Endothelial cell of hepatic sinusoid (primary cell): ENCODE measurements around the gene SREK1.
"Not testable (repeated sequence)": the region's sequence is repeated elsewhere in the genome, so short reads cannot be mapped to it uniquely, and the experiment has no call there.

Experiments
- in situ Hi-C: cut with HindIII; loops from 2 replicates; pipeline ENCODE4 v1.10.0; 2017; ENCODE audit warnings: low sequenced_read_pairs

Gene SREK1, protein sequence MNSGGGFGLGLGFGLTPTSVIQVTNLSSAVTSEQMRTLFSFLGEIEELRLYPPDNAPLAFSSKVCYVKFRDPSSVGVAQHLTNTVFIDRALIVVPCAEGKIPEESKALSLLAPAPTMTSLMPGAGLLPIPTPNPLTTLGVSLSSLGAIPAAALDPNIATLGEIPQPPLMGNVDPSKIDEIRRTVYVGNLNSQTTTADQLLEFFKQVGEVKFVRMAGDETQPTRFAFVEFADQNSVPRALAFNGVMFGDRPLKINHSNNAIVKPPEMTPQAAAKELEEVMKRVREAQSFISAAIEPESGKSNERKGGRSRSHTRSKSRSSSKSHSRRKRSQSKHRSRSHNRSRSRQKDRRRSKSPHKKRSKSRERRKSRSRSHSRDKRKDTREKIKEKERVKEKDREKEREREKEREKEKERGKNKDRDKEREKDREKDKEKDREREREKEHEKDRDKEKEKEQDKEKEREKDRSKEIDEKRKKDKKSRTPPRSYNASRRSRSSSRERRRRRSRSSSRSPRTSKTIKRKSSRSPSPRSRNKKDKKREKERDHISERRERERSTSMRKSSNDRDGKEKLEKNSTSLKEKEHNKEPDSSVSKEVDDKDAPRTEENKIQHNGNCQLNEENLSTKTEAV

DNA sequence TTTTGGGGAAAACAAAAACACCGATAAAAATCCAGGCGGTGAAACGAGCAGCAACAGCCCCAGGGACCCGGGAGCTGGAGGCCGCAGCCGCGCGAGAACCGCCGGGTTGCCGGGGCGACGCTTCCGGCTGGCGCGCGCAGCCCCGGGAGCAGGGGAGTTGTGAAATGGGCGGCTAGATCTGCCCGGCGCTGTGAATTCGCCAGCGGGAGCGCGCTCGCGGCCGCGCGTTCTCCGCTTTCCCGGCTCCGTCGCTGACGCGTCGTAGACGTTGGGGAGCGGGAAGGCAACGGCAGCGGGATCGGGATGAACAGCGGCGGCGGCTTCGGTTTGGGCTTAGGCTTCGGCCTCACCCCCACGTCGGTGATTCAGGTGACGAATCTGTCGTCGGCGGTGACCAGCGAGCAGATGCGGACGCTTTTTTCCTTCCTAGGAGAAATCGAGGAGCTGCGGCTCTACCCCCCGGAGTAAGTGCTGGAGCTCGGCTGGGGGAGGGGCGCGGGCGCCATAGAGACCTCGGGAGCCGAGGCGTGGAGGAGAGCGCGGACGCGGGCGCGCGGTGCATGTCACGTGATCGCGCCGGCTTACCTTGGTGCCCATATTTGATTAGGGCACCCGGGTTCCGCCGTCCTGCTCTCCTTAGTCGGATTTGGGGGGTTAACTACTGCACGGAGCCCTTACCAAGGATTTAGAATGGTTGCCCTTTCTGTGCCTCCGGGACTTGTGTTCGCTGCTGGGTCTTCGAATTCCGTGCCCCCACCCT, at the start of gene SREK1:
Gene SREK1, plus strand, starts transcription at position 227 of the 760 bp plus-strand sequence. Its CDS starts 77 bp downstream, at position 304.
- in situ Hi-C loops: no loop called here

GRCh38 chr5:66100851-66101250, 43.2 kb upstream of the SREK1 start:
- in situ Hi-C loops: no loop called here

- in situ Hi-C loops: no loop called here
Observed at GRCh38 chr5:66113160-66113559, 30.9 kb upstream of the SREK1 start.

- in situ Hi-C loops: no loop called here
Observed at GRCh38 chr5:66118304-66118703, 25.8 kb upstream of the SREK1 start.

DNA sequence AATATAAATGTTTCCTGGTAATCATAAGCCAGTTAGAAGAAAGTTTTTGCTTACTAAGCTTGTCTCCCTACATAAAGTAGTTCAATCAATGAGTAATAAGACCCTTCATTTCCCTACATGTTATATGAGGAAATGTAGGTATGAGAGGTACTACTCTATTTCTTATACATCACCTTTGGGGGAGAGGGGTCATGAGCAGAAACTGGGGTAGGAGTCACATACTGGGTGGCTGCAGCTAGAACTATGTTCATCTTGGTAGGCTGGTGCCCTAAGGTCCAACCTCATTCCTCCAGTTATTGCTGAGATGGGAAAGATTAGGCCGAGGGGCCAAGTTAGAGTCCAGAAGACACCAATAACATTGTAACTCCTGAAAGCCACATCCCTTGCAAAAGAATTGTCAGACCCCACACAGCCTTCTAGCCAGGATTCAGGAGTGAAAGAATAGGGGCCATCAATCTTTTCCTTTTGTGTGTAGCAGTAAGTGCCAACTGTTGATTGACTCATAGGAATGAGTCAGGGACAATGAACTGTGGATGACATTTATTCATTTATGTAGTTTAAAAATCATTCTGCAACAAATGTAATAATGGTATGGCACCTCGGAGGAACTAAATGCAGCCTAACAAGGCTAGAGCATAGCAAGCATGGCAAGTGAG, 21.6 kb upstream of the SREK1 start:
- in situ Hi-C loops: no loop called here

DNA sequence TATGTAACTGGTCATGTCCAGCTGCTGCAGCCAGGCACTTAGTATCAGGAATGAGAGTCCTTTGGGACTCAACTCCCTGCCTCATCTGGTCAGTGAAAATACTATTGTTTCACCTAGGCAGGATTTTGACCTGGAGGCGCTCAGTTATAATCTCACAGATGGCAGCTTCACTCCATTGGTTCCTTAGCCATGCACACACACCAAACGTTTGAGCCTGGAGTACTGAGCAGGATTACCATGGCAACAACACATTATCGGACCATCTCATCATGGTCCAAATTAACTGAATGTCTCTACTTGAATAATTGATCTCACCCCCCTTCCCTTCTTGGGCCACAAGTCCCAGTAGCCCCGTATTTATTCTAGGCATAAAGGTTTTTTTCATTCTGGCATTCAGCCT, 15.0 kb upstream of the SREK1 start:
- in situ Hi-C loops: no loop called here

GRCh38 chr5:66130493-66130892, 13.6 kb upstream of the SREK1 start:
- in situ Hi-C loops: no loop called here

DNA sequence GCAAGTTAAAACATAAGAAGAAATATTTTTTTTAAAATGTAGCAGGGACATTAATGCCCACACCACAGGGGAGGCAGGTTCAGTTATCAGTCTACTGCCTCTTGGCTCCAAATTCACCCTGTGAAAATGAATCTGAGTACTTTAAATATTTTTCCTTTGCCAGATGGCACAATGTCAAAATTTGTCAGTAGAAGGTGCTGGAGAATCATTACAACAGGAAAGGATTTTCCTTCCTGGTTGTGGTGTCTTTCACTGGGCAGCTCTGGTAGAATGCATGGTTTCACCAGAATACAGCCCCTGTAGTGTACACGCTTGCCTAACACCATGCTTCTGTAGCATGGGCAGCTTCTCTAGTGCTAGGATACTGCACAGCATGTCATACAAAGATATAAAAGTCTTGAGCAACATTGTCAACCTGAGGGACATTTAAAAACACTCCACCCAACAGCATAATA, 9.7 kb upstream of the SREK1 start:
- in situ Hi-C loops: no loop called here

DNA sequence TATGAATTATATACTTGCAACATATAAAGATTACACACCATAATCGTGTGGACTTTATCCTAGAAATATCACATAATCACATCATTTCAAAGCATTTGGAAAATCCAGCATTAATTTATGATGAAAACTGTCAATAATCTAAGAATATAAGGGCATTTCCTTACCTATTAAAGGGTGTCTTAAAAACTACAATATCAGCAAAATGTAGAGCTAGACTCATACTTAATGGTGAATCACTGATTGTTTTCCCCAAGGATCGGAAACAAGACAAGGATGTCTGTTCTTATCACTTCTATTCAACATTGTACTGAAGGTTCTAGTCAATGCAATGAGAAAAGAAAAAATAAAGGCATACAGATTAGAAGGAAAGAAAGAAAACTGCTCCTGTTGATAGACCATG, 8.0 kb upstream of the SREK1 start:
- in situ Hi-C loops: no loop called here

- in situ Hi-C loops: not testable (repeated sequence)
Observed at GRCh38 chr5:66136944-66137343, 7.2 kb upstream of the SREK1 start.

GRCh38 chr5:66138637-66139317, 5.3 kb upstream of the SREK1 start:
- in situ Hi-C loops: no loop called here

DNA sequence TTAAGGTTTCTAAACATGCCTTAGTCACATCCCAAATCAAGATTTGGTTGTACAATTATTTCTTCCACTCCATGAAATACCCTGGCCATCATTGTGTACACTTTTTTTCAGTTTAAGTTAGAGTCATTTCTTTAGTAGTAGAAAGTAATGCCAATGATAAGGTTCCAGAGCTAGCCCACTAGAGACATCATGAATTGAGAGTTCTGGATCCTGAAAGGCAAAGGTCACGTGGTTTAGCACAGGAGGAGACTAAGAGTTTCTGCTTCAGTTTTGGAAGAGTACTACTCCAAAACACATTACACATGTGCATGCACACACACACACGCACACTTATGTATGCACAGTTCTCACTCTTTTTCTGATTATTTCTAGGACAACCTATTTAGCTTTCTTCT, 4.8 kb upstream of the SREK1 start:
- in situ Hi-C loops: no loop called here

DNA sequence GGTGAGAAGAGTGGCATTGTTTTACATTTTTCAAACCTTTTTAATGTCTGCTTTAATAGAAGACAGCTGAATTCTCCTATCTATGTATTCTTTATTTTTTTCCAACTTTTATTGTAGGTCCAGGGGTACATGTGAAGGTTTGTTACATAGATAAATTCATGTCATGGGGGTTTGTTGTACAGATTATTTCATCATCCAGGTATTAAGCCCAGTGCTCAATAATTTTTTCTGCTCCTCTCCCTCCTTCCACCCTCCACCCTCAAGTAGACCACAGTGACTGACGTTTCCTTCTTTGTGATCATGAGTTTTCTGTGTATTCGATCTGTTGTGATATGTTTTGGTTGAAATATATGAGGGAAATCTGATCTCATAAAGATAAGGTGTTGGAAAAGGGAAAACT, 1.7 kb upstream of the SREK1 start:
- in situ Hi-C loops: no loop called here

DNA sequence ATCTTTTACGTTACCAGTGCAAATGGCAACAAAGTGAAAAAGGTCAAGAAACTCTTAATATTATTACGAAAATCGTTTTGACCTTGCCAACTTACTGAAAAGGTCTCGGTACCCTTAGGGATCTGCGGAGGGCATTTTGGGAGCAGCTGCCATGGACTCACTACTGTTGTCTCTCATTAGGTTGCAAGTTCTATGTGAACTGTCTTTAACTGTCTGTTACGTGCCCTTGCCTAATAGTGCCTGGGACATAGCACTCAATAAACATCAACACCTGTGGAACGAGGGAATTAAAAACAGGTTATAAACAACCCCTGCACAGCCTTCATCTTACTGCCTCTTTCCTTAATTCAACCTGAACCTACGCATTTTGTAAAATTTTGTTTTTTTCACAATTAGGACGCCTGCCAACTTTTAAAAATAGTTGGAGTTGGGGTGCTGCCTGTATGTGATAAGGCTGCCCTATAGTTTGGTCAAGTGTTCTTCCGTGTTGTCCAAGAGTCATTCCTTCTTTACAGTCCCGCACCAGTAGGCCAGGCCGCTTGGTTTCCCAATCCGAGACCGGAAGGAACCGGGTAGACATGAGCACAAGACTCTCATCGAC, 527 bp upstream of the SREK1 start:
- in situ Hi-C loops: no loop called here

DNA sequence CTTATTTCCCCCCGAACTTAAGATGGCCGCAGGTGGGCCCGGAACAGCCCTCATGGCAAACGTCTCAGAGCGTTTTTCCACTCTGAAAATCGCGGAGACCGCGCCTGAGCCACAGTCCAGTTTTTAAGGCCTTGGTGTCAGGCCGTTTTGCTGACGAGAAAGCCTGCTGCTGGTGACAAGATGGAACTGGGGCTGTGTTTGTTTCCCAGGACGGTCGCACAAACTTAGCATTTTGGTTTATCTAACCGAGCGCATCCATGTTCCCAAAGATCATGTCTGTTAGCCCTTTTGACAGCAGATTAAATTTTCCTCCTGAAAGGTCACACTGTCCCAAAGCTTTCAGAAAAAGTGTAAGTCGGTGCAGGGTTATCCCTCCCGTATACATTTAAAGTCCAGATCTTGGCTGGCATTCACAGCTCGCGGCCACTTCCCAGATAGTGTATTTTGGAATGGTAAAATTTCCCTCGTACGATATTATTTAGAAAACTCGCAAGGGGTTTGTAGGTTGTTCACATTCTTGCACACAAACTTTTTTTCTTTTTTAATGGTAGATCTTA, 812 bp downstream of the SREK1 start:
- in situ Hi-C loops: no loop called here

DNA sequence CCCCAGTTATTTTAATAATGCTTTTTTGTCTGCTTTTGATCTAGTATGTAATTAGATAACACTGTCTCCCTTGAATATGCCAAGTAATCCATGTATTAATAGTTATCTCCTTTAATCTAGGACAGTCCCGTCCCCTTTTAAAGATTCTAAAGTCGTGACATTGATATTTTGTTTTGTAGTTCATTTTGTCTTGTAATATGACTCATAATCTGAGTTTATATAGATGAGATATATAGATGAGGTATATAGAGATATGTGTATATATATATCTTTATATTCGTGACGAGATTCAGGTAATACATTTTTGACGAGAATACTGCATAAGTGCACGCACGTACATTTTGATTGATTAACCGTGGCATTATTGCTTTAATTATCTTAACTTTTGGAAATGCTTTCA, 1.6 kb downstream of the SREK1 start:
- in situ Hi-C loops: no loop called here

- in situ Hi-C loops: no loop called here
Observed at GRCh38 chr5:66149950-66150349, 5.8 kb downstream of the SREK1 start.

DNA sequence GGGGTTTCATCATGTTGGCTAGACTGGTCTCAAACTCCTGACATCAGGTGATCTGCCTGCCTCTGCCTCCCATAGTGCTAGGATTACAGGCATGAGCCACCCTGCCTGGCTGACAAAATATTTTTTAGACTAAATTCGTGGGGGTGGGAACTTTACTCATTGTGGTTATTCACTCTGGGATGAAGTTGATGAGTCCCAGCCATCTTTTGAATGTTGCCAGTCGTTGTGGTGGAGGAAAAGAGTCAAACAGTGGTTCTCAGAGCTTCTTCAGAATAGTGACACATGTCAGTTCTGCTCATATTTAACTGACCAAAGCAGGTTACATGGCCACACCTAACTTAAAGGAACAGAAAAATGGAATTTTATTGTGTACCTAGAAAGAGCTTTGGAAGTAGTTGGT, 6.9 kb downstream of the SREK1 start:
- in situ Hi-C loops: no loop called here

DNA sequence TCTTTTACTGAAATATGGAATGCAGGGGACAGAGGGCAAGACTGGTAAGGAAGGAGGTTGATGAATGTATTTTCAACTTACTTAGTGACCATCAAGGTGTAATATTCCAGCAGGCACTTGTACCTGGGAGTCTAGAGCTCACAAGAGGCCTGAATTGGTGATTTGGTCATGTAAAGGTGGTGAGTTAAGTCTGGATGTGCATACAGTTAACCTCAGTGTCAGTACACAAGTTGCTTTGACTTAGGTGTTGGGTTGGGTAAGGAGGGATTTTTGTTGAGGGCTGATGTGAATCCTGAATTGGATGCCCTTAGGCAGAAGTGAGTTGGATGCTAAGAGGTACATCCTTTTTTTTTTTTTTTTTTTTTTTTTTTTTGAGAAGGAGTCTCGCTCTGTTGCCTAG, 7.4 kb downstream of the SREK1 start:
- in situ Hi-C loops: no loop called here

DNA sequence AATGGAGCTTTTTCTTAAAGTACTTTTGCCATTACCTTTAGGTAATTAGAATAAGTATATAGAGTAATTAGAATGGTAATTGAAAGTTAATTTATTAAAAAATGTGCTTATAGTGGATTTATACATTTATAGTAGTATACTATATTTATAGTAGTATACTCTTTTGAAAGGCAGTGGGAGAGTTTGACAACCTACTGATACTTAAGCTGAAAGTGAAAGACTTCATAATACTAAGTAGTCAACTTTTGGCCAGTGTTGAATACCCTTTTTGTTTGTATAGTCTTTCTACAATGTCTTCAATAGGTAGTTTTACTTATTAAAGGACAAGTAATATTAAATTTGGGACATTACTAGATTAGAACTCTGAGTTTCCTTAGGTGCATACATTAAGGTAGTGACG, 12.9 kb downstream of the SREK1 start:
- in situ Hi-C loops: no loop called here
